Suprapubic skin (tissue), 4 donors: Measurements from ENCODE around the gene LPIN1.

Experiments used
- CTCF ChIP-seq, 2 donors: fragments of 200-600 bp in 1 of 2; fragments of 450-650 bp in 1 of 2; sonication (generic) in 1 of 2; IDR thresholded peaks; one replicate each; pipeline ENCODE4 v1.5.1; 2016 to 2019; ENCODE audit warnings: antibody characterized with exemption in 2 of 2, mild to moderate bottlenecking in 1 of 2, moderate library complexity in 1 of 2
- EP300 ChIP-seq: sonication (generic); formaldehyde crosslinking; IDR thresholded peaks from one replicate; pipeline ENCODE4 v1.6.1; 2017; ENCODE audit warnings: antibody characterized with exemption
- POLR2A ChIP-seq, 2 donors: fragments of 450-650 bp; IDR thresholded peaks; one replicate each; pipeline ENCODE4 v1.6.1; 2017; ENCODE audit warnings: antibody characterized with exemption in 2 of 2, mild to moderate bottlenecking in 2 of 2, moderate library complexity in 2 of 2
- POLR2AphosphoS5 ChIP-seq, 3 donors: sonication (generic); formaldehyde crosslinking; IDR thresholded peaks; one replicate each; pipeline ENCODE4 v1.6.1; 2017; ENCODE audit warnings: antibody characterized with exemption in 3 of 3

DNA sequence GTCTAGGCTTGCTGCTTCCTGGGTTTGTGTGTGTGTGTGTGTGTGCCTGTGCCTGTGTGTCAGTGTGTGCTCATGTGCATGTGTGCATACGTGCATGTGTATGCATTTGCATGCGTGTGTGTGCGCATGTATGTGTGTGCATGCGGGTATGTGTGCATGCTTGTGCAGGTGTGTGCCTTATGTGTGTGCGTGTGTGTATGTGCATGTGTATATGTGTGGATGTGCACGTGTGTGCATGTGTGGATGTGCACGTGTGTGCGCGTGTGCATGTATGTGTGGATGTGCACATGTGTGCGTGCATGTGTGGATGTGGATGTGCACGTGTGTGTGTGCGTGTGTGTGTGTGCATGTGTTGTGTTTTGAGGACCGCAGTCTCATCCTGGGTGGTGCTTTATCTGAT, 42.8 kb downstream of the LPIN1 start:
- TF ChIP-seq CTCF (IDR thresholded peaks at IDR 0.05), result no peak
- no peak for TF ChIP-seq POLR2AphosphoS5 (IDR thresholded peaks at IDR 0.05)
- TF ChIP-seq POLR2A (IDR thresholded peaks at IDR 0.05), result no peak
- no peak for TF ChIP-seq EP300
